ENCODE results near the gene HLCS.

The HLCS gene

GRCh38 chr21:36811762-36812161 is 154.7 kb downstream of the HLCS start:
- no peak for TF ChIP-seq CTCF (IDR thresholded peaks at IDR 0.05)

- TF ChIP-seq CTCF (IDR thresholded peaks at IDR 0.05), result no peak
Measured at GRCh38 chr21:36810443-36810842, 156.0 kb downstream of the HLCS start.

- TF ChIP-seq CTCF (IDR thresholded peaks at IDR 0.05), result no peak
Measured at GRCh38 chr21:36807422-36807928, 159.0 kb downstream of the HLCS start.

- no peak for TF ChIP-seq CTCF (IDR thresholded peaks at IDR 0.05)
Measured at GRCh38 chr21:36806103-36806502, 160.4 kb downstream of the HLCS start.

GRCh38 chr21:36804874-36805611 is 161.4 kb downstream of the HLCS start:
- no peak for TF ChIP-seq CTCF (IDR thresholded peaks at IDR 0.05)

GRCh38 chr21:36803816-36804439 is 162.5 kb downstream of the HLCS start:
- TF ChIP-seq CTCF (IDR thresholded peaks at IDR 0.05), result no peak

GRCh38 chr21:36803051-36803645 is 163.3 kb downstream of the HLCS start:
- no peak for TF ChIP-seq CTCF (IDR thresholded peaks at IDR 0.05)
